GM19238 (cell line): ENCODE measurements around the gene FAM117B.
A peak's percentile ranks its signal among the peaks of the same experiment; 100 is the strongest.
"Not testable (repeated sequence)": the region's sequence is repeated elsewhere in the genome, so short reads cannot be mapped to it uniquely, and the experiment has no call there.

Source experiments
- DNase-seq: peaks from one replicate; pipeline ENCODE4 v3.0.0; 2011; ENCODE audit warnings: low spot score; ENCODE audit not compliant: insufficient read length

FAM117B gene

DNA sequence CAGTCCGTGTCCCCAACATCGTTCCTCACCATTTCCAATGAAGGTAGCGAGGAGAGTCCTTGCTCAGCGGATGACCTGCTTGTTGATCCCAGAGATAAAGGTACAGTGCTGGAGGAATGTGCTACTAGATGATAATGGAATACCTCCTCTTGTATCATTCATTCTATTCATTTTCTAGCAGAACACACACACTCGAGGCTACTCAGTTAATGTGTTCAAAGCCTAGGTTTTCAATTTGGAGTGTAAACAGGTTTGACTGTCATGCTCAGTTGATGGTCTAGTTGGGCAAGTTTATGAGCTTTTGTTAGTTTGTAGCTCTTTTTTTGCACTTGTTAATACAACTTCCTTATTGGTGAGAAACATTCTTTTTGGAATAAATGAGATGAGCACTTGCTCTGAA lies 122.6 kb downstream of the FAM117B start:
- no peak for DNase-seq

- DNase-seq, result no peak
Measured at GRCh38 chr2:202758128-202758527, 123.4 kb downstream of the FAM117B start.

GRCh38 chr2:202758604-202759003 lies 123.8 kb downstream of the FAM117B start:
- no peak for DNase-seq

DNA sequence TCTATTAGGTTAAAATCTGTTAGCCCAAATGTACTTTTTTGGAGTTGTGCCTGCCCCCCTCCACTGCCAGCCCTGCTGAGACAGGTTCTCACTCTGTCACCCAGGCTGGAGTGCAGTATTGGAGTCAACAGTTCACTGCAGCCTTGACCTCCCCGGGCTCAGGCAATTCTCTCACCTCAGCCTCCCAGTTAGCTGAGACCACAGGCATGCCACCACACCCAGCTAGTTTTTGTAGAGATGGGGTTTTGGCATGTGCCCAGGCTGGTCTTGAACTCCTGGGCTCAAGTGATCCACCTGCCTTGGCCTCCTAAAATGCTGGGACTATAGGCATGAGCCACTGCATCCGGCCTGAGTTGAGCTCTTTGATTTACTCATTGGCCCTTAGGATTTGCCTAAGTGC lies 126.1 kb downstream of the FAM117B start:
- DNase-seq, result no peak

DNA sequence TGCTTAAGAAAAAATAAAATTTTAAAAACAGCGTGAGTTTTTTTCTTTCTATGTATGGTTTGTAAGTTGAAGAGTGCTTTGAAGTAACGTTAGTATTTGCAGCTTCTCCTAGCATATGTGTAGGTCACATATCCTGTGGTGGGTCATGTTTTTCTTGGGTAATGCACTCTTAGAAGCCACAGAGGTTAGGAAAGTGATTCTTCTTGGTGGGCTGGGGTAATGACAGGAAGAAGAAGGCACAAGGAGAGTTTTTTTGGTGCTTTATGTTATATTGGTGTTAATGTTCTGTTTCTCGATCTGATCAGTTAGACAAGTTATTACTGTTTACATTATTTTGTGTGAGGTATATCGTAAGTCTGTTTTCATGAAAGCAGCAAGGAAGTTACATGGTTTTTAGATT lies 127.8 kb downstream of the FAM117B start:
- no peak for DNase-seq

- no peak for DNase-seq
Measured at GRCh38 chr2:202763916-202764315, 129.1 kb downstream of the FAM117B start.

- DNase-seq, result no peak
Measured at GRCh38 chr2:202764991-202765390, 130.2 kb downstream of the FAM117B start.

GRCh38 chr2:202765436-202765835 lies 130.7 kb downstream of the FAM117B start:
- DNase-seq, result no peak

- no peak for DNase-seq
Measured at GRCh38 chr2:202768273-202768672, 133.5 kb downstream of the FAM117B start.

- no peak for DNase-seq
Measured at GRCh38 chr2:202769201-202769600, 134.4 kb downstream of the FAM117B start.

GRCh38 chr2:202771336-202771735 lies 136.6 kb downstream of the FAM117B start:
- no peak for DNase-seq

DNA sequence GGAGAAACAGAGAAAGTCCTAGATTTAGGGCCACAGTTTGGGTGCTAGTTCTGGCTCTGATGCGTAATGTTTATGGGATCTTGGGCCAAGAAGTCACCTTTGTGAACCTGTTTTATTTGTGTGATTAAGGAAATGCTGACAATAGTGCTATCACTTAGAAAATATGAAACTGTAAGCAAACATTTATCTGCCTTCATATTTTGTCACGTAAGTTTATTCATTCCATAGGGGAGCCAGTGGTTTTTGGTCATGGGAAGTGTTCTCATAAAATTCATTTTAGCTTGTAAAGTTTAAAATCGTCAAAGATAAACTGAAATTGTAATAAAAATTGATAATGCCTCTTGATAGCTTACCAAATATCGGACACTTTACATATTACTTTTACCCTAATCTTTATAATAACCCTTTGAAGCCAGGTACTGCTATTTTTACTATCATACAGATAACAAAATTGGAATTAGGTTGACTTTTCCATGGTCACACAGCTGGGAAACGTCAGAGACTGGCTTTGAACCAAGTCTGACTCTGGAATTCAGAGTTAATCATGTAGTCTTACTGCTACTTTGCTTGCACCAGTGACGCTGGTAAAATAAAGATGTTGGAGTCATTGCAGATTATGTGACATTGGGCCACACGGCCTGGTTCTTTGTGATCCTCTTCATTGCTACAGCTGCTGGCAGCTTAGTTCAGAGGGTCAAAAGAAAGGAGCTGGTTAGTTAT lies 137.1 kb downstream of the FAM117B start:
- no peak for DNase-seq

DNA sequence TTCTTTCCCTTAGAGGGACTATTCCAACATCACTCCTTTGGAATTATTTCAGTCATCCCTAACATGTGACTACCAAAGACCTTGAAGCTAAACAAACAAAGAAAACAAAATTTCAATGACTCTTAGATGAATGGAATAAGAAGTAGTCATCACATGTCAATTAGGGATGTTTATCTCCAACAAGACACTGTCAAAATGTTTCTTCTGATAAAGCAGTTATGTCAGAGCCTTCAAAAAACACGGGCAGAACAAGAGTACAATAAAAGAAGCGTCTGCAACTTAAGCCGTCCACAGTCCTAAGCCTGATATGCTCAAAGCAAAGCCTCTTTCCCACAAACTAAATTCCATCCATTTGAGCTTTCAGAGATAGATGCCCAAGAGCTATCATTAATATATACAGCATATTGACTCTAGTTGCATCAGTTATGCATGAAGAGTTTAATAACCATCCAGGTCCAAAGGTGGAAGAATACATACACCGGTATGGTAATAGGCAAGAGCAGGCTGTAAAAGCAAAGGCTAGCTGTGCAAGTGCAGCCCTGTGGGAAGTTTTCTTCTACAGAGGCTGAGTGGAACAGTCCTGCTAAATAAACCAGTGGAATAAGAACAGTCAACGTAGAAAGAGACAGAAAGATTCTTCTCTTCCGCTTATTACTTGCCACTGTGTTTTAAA lies 138.7 kb downstream of the FAM117B start:
- DNase-seq, result no peak

DNA sequence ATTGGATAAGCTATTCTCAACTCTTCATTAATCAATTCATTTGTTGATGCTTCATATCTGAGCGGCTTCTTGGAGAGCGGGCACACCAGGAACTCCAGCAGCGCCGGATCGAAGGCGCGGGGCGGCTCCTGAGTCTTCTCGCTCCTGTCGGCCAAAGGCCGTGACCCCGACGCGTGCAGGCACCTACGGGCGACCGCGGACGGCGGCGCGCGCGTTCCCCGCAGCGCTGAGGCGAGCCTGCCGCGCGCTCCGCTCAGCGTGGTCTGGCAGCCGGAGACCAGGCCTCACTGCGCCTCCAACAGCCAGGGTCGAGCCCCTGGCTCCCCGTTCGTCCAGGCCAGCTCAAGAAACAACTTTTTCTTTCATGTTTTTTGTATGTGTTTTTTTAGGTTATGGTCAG lies 139.3 kb downstream of the FAM117B start:
- DNase-seq, result no peak

- DNase-seq, result no peak
Measured at GRCh38 chr2:202778217-202778616, 143.4 kb downstream of the FAM117B start.

GRCh38 chr2:202780514-202781021 lies 145.8 kb downstream of the FAM117B start:
- peak; percentile 9 for DNase-seq

GRCh38 chr2:202782940-202783558 lies 148.3 kb downstream of the FAM117B start:
- no peak for DNase-seq

GRCh38 chr2:202786842-202787241 lies 152.1 kb downstream of the FAM117B start:
- DNase-seq, result no peak

DNA sequence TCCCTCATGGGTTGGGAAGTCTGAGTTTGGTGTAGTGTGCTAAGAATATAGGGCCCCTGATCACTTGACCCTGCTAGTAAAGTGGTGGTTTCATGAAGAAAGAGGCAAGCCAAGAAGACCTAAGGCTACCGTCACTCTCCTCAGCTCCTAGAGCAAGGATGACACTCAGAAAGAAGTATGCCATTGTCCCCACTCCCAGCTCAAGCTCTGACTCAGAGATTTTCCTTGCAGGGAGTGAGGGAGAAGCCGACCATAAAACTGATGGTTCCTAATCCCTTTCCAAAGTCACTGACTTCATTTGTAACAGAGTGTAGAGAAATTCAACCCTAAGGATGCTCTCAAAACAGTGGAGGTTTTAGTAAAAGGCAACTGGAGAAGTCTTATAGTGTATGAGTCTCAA lies 155.9 kb downstream of the FAM117B start:
- DNase-seq, result no peak

DNA sequence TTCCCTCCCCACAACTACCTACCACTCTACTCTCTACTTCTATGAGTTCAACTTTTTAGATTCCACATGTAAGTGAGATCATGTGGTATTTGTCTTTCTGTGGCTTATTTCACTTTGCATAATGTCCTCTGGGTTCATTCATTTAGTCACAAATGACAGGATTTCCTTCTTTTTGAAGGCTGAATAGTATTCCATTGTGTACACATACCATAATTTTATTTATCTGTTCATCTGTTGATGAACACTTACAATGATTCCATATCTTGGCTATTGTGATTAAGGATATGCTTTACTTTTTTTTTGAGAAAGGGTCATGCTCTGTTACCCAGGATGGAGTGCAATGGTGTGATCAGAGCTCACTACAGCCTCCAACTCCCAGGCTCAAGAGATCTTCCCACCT lies 163.2 kb downstream of the FAM117B start:
- DNase-seq, result no peak

- not testable (repeated sequence) for DNase-seq
Measured at GRCh38 chr2:202805911-202806310, 171.1 kb downstream of the FAM117B start.

DNA sequence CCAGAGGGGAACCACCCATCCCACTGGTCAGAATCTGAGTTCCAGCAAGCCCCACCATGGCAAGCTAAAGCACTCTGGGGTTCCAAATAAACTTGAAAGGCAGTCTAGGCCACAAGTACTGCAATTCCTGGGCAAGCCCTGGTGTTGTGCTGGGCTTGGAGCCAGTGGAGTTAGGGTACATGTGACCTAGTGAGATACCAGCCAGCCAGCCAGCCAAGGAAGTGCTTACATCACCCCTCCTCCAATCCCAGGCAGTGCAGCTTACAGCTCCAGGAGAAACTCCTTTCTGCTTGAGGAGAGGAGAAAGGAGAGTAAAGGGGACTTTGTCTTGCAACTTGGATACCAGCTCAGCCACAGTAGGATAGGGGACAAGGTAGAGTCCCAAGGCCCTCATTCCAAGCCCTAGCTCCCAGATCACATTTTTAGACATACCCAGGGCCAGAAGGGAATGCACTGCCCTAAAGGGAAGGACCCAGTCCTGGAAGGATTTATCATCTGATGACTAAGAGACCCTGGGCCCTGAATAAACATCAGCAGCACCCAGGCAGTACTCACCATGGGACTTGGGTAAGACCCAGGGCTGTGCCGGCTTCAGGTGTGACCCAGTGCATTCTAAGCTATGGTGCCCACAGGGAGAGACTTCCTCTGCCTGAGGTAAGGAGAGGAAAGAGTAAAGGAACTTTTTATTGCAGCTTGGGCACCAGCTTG lies 172.8 kb downstream of the FAM117B start:
- not testable (repeated sequence) for DNase-seq
